MM.1S (cell line): ENCODE measurements around the gene F8.

ENCODE experiments used
- CTCF ChIP-seq: fragments of 300-600 bp; sonication (generic); IDR thresholded peaks from 2 replicates; pipeline ENCODE4 v1.5.1; 2016; ENCODE audit warnings: antibody characterized with exemption, low read length, mixed read lengths
- EZH2phosphoT487 ChIP-seq: fragments of 300-600 bp; sonication (generic); IDR thresholded peaks from 2 replicates; pipeline ENCODE4 v1.6.1; 2018; ENCODE audit warnings: antibody characterized with exemption, low read length

- no peak for TF ChIP-seq CTCF
- no peak for TF ChIP-seq EZH2phosphoT487
Observed at GRCh38 chrX:154890990-154891639, 131.4 kb downstream of the F8 start.
